HG02623 (cell line): ENCODE data around the gene BTBD19.

Experiments
- ATAC-seq: cut with Tn5 transposase; IDR thresholded peaks from one replicate; pipeline ENCODE4 v1.9.1; 2021; ENCODE audit warnings: moderate library complexity; ENCODE audit not compliant: unreplicated experiment

BTBD19 gene

DNA sequence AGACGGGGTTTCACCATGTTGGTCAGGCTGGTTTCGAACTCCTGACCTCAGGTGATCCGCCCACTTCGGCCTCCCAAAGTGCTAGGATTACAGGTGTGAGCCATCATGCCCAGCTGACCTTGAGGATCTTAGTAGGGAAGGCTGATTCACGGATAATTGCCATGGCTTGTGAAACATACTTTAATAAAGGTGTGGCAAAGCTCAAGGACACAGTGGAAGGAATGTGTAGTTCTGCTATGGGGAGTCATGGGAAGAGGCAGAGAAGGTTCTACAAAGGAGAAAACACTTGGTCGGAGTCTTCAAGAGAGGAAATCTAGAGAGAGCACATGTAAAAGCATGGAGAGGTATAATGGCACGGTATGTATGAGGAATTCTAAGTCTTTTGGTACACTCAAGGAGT lies 47.4 kb downstream of the BTBD19 start:
- ATAC-seq: no peak

DNA sequence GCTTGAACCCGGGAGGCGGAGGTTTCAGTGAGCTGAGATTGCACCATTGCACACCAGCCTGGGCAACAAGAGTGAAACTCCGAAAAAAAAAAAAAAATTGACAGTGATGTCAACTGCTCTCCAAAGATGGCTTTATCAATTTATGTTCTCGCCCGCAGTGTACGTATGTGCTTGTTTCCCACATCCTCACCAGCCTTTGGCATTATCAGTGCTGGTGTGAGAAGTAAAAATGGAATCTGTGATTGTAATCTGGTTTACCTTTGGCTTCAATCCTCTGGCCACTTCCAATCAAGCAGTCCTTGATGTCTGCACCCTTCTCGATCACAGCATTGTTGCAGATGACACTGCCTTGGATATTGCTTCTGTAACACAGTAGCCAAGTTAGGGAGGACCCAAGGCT lies 49.1 kb downstream of the BTBD19 start:
- ATAC-seq: no peak

DNA sequence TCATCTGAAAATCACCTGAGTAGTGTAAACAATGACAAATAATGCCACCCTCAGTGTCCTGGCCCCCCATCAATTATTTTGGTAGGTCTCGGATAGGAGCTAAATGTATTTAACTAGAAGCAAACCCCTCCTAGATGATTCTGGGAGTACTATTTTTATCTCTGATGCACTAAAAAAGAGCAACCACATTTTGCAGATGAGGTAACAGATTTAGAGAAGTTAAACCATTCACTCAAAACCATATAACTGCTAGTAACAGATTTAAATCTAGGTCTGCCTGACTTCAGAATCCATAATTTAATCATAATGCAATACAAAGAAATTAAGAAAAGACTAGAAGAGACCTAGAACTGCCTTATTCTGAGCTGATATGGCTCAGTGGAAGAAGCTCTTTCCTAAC lies 52.0 kb downstream of the BTBD19 start:
- ATAC-seq: no peak

DNA sequence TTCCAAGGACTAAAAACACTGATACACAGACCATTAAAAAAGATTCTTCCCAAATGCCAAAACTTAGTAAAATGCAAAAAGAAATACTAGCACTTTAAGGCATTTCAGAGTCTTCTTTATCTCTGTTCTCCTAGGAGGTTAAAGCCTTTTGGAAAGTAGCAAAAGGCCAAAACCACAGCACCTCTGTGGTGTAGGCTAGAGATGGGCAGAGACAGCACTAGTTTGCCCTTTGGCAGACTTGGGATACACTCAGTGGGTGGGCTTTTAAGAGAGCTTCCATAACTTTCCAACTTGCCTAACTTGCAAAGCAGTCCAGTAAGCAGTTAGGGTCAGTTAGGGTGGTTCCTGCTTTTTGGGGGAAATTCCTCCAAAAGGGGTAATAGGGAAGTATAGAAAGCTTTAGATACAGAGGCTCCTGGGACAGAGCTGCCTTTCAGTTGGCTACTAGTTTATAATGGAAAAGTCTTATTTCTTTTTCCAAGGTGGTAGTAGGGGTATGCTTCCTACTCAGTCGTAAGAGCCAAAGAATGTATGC lies 52.6 kb downstream of the BTBD19 start:
- ATAC-seq: no peak

DNA sequence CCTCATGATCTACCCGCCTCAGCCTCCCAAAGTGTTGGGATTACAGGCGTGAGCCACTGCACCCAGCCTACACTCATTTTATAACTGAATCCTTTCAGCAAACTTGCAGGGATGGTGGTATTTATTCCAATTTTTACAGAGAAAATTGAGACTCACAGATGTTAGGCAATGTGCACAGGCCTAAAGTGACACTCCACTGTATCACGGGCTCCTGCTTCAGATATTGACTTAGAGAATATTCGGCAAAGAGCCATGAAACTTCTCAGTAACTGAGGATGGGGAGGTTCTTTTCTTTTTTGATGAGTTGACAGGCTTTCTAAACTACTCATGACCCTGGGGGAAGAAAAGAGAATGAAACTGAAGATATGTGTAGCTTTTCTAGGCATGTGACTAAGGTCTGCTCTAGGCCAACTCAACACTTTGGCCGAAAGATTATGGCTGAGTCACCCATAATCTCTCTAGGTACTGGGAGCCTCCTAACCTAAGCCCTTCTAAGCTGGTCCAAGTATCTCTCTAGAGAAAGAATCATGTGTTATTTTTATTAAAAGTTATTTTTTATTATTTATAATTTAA lies 54.6 kb downstream of the BTBD19 start:
- ATAC-seq: no peak
